Activated CD4-positive, alpha-beta T cell treated with anti-CD3 and anti-CD28 coated beads, Interleukin-2, amount 10 ng/mL, durations not matched to agents 24 days and 14 days (primary cell): ENCODE measurements around the gene PLEKHH2. TPM values are rescaled to one million over a fixed set of nuclear protein-coding genes. Genes with fewer than 3 reads are reported as not detected.
"Not testable (repeated sequence)": the region's sequence is repeated elsewhere in the genome, so short reads cannot be mapped to it uniquely, and the experiment has no call there.

ENCODE experiments used
- DNase-seq: peaks from one replicate; pipeline ENCODE4 v3.0.0; 2022
- H3K27ac Mint-ChIP-seq: one replicate; pipeline ENCODE4 v1.8.0; 2022; ENCODE audit warnings: mild to moderate bottlenecking, mixed read lengths
- H3K27me3 Mint-ChIP-seq: one replicate; pipeline ENCODE4 v1.8.0; 2022; ENCODE audit warnings: mixed read lengths
- H3K36me3 Mint-ChIP-seq: one replicate; pipeline ENCODE4 v1.8.0; 2022; ENCODE audit warnings: low read depth, mild to moderate bottlenecking, mixed read lengths
- H3K4me1 Mint-ChIP-seq: one replicate; pipeline ENCODE4 v1.8.0; 2021; ENCODE audit warnings: mixed read lengths
- H3K4me3 Mint-ChIP-seq: one replicate; pipeline ENCODE4 v1.8.0; 2022; ENCODE audit warnings: mild to moderate bottlenecking, moderate library complexity, mixed read lengths
- H3K9me3 Mint-ChIP-seq: one replicate; pipeline ENCODE4 v1.8.0; 2021; ENCODE audit warnings: mixed read lengths
- intact Hi-C: fragments of 100-400 bp; cut with micrococcal nuclease; formaldehyde crosslinking; loops from one replicate; pipeline ENCODE4 v1.15.1; 2023
- total RNA-seq: library from RNA; stranded (reverse); gene quantifications from 2 replicates; pipeline ENCODE4 v1.2.3, GENCODE V29; 2022

The PLEKHH2 gene
- total RNA-seq, 1 donor from 2014 or later: 0.65 TPM

DNA sequence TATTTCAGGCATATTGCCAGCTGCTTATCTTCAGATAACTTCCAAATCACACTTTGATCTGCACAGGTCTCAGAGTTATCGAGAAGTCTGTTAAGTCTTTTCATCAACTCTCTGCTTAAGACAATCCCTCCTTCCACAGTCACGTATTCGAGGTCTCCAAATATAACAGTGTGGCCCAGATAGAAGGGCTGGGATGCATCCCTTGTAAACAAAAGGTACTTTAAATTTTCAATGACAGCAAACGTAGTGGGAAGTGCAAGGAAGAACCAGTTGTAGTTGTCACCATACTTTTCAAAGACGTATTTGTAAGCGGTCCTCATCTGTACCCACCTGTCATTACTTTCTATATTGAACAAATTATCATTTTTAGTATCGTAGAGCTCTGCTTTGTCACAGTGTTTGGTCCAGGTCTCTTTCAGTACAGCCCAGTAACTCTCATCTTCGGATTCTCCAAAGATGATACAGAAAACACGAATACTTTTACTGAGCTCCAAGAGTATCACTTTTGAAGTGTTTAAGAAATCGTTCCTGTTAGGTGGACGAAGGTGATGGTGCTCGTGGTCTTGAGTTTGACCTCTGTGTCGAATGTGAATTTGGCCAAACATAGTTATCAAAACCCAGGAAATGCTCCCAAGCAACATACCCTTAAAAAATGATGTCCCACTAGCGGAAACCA, 38.7 kb downstream of the PLEKHH2 start:
- DNase-seq: no peak
- Mint-ChIP-seq H3K36me3 (no peaks in the 10 kb centered on the region), H3K4me1 (peaks cover 3% of the 10 kb centered on the region)

DNA sequence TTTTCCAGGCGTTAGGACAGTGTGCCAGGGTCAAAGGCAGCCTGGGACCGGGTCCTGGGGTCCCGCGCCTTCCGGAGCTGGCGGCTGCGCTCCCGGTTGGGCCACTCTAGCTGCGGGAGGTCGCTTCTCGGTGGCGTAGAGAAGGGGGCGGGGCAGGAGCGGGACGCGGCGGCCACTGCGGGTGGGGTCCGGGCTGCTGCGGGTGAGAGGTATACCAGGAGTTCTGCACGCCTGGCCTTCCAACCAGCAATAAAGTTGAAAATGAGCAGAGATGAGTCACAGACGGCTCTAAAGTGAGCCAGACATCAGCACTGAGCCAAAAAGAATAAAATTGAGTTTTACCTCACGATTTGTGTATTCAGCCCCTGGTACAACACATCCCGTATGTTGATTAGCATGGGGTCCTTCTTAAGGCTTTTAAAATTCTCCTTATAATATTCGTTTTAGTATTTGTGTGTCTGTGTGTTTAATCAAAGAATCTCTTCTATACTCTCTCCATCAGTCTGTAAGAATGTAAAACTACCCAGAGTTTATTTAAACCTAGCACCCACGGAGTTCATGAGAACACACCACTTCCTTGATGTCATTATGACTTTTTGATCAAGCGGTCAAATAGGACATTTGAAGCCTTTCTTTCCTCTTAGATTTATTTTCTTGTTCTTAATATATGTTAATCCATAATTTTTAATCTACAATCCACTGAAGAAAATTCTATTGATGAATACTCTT, 39.4 kb downstream of the PLEKHH2 start, which contains the start of gene C1GALT1C1L:
Gene C1GALT1C1L, minus strand, starts transcription at position 108 of the 729 bp plus-strand sequence. Its CDS starts 107 bp downstream, at position 1.
- DNase-seq: peak; percentile 64
- H3K9me3 Mint-ChIP-seq: peaks cover 10% of the 10 kb centered on the region

More for the DNA sequence above, 38.7 kb downstream of the PLEKHH2 start:
- peaks cover 10% of the 10 kb centered on the region for H3K9me3 Mint-ChIP-seq
- intact Hi-C loops: no loop called here
- peaks cover 23% of the 10 kb centered on the region for H3K27me3 Mint-ChIP-seq
- H3K27ac Mint-ChIP-seq: no peak overlapping the region
- H3K4me3 Mint-ChIP-seq: peak overlapping the region; percentile 71

DNA sequence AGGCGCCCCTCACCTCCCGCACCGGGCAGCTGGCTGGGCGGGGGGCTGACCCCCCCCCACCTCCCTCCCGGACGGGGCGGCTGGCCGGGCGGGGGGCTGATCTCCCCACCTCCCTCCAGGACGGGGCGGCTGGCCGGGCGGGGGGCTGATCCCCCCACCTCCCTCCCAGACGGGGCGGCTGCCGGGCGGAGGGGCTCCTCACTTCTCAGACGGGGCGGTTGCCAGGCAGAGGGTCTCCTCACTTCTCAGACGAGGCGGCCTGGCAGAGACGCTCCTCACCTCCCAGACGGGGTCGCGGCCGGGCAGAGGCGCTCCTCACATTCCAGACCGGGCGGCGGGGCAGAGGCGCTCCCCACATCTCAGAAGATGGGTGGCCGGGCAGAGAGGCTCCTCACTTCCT, 40.7 kb downstream of the PLEKHH2 start:
- H3K27ac Mint-ChIP-seq, intact Hi-C loops, H3K36me3 Mint-ChIP-seq, H3K4me3 Mint-ChIP-seq, DNase-seq, H3K9me3 Mint-ChIP-seq, H3K4me1 Mint-ChIP-seq: not testable (repeated sequence)
- H3K27me3 Mint-ChIP-seq: peaks cover 19% of the 10 kb centered on the region

More for the DNA sequence above, 39.4 kb downstream of the PLEKHH2 start, which contains the start of gene C1GALT1C1L:
- intact Hi-C loops: no loop called here
- no peaks in the 10 kb centered on the region for H3K36me3 Mint-ChIP-seq
- peaks cover 3% of the 10 kb centered on the region for H3K4me1 Mint-ChIP-seq
- H3K27ac Mint-ChIP-seq: no peak within 1 kb of the TSS
- peak within 1 kb of the TSS; percentile 71 for H3K4me3 Mint-ChIP-seq
- peaks cover 22% of the 10 kb centered on the region for H3K27me3 Mint-ChIP-seq

DNA sequence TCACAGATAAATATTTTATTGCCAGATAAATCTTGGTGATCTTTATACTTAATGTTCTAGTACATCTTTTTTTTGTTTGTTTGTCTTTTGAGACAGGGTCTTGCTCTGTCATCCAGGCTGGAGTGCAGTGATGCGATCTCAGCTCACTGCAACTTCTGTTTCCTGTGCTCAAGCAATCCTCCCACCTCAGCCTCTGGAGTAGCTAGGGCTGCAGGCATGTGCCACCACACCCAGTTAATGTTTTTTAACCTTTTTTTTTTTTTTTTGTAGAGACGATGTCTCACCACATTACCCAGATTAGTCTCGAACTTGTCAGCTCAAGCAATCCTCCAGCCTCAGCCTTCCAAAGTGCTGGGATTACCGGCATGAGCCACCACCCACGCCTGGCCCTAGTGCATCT, 48.3 kb downstream of the PLEKHH2 start:
- Mint-ChIP-seq H3K36me3 (no peaks in the 10 kb centered on the region), H3K4me3 (no peak overlapping the region)
- intact Hi-C loops: no loop called here

GRCh38 chr2:43689999-43690398, 52.9 kb downstream of the PLEKHH2 start:
- intact Hi-C loops: no loop called here
- DNase-seq: no peak
- Mint-ChIP-seq H3K27ac (no peak overlapping the region), H3K4me3 (no peak overlapping the region), H3K36me3 (no peaks in the 10 kb centered on the region), H3K4me1 (no peaks in the 10 kb centered on the region), H3K27me3 (peaks cover 4% of the 10 kb centered on the region), H3K9me3 (no peaks in the 10 kb centered on the region)

More for the DNA sequence above, 48.3 kb downstream of the PLEKHH2 start:
- H3K27me3 Mint-ChIP-seq: peaks cover 14% of the 10 kb centered on the region
- DNase-seq: no peak
- no peak overlapping the region for H3K27ac Mint-ChIP-seq
- H3K9me3 Mint-ChIP-seq: no peaks in the 10 kb centered on the region
- H3K4me1 Mint-ChIP-seq: no peaks in the 10 kb centered on the region

DNA sequence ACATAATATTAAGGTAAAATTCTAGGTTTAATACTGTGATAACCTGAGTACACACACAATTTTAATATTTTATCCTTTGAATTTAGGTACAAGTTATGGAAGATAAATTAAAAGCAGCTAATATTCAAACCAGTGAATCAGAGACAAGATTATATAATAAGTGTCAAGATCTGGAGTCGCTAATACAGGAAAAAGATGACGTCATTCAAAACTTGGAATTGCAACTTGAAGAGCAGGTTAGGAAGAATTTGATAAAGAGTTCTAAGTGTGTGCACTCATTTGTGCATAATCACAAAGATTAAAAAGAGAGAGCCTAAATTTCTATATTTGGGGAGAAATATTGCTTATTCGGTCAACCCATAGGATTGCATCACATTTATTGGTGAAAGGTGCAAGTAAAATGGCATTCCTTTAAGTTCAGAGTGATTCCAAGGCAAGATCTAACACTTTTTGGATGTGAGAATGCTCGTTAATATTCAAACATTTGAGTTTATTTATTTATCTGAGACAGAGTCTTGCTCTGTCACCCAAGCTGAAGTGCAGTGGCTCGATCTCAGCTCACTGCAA, 55.5 kb downstream of the PLEKHH2 start:
- Mint-ChIP-seq H3K4me1 (no peaks in the 10 kb centered on the region), H3K27ac (no peak overlapping the region), H3K4me3 (no peak overlapping the region), H3K9me3 (no peaks in the 10 kb centered on the region), H3K36me3 (no peaks in the 10 kb centered on the region), H3K27me3 (peaks cover 3% of the 10 kb centered on the region)
- intact Hi-C loops: no loop called here
- no peak for DNase-seq

DNA sequence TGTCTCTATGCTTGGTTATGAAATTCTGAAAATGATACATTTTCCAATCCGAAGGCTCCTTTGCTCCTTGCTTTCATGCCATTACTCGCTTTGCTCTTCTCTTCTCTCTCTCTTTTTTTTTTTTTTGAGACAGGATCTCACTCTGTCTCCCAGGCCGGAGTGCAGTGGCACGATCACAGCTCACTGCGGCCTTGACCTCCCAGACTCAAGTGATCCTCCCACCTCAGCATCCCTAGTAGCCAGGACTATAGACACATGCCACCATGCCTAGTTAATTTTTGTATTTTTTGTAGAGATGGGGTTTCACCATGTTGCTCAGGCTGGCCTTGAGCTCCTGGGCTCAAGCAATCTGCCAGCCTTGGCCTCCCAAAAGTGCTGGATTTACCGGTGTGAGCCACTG, 61.1 kb downstream of the PLEKHH2 start:
- H3K9me3 Mint-ChIP-seq, H3K27ac Mint-ChIP-seq, H3K27me3 Mint-ChIP-seq, DNase-seq, H3K4me1 Mint-ChIP-seq, H3K4me3 Mint-ChIP-seq, H3K36me3 Mint-ChIP-seq, intact Hi-C loops: not testable (repeated sequence)

GRCh38 chr2:43699761-43700160, 62.7 kb downstream of the PLEKHH2 start:
- Mint-ChIP-seq H3K9me3 (no peaks in the 10 kb centered on the region), H3K4me1 (no peaks in the 10 kb centered on the region), H3K27me3 (peaks cover 6% of the 10 kb centered on the region), H3K4me3 (no peak overlapping the region), H3K36me3 (no peaks in the 10 kb centered on the region), H3K27ac (no peak overlapping the region)
- intact Hi-C loops: no loop called here
- DNase-seq: no peak

DNA sequence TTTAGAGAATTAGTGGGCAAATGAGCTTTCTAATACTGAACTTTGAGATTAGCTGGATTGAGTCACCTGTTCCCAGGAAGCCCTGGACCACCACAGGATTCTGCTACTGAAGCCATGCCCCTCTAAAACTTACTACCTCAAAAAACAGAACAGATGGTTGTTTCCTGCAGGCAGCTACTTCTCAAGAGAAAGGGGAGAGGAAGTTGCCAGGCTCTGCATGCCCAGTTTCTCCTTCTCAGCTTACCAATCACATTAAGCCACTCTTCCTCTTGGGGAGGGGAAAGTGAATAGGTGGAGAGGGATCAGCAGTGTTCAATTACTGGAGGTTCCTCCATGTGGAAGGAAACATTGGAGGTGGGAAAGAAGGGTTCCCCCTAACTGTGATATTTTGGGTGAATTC, 64.1 kb downstream of the PLEKHH2 start:
- no peaks in the 10 kb centered on the region for H3K9me3 Mint-ChIP-seq
- peaks cover 6% of the 10 kb centered on the region for H3K27me3 Mint-ChIP-seq
- DNase-seq: no peak
- intact Hi-C loops: no loop called here
- no peak overlapping the region for H3K4me3 Mint-ChIP-seq
- no peaks in the 10 kb centered on the region for H3K4me1 Mint-ChIP-seq
- no peak overlapping the region for H3K27ac Mint-ChIP-seq
- H3K36me3 Mint-ChIP-seq: no peaks in the 10 kb centered on the region

- no peaks in the 10 kb centered on the region for H3K36me3 Mint-ChIP-seq
- no peaks in the 10 kb centered on the region for H3K4me1 Mint-ChIP-seq
- no peaks in the 10 kb centered on the region for H3K9me3 Mint-ChIP-seq
- H3K4me3 Mint-ChIP-seq: no peak overlapping the region
- no peak for DNase-seq
- peaks cover 7% of the 10 kb centered on the region for H3K27me3 Mint-ChIP-seq
- H3K27ac Mint-ChIP-seq: no peak overlapping the region
- intact Hi-C loops: no loop called here
Observed at GRCh38 chr2:43707255-43708015, 70.4 kb downstream of the PLEKHH2 start.

DNA sequence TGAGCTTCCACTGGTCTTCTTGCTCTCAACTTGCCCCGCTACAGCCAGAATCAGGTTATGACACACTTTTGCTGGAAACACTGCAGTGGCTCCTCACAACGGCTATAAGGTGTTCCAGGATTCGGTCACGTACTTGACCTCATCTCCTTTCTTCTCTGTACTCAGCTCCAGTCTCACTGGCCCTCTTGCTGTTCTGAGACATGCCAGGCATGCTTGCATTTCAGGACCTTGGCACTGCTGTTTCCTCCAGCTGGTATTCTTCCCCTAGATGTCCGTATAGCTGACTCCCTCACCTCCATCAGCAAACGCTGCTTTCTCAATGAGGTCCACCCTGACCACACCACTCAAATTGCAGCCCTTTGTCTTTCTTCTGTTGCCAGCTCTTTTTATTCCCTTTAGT, 71.1 kb downstream of the PLEKHH2 start:
- Mint-ChIP-seq H3K4me1 (no peaks in the 10 kb centered on the region), H3K9me3 (no peaks in the 10 kb centered on the region), H3K36me3 (no peaks in the 10 kb centered on the region), H3K27ac (no peak overlapping the region), H3K4me3 (no peak overlapping the region), H3K27me3 (peaks cover 8% of the 10 kb centered on the region)
- DNase-seq: no peak
- intact Hi-C loops: no loop called here

DNA sequence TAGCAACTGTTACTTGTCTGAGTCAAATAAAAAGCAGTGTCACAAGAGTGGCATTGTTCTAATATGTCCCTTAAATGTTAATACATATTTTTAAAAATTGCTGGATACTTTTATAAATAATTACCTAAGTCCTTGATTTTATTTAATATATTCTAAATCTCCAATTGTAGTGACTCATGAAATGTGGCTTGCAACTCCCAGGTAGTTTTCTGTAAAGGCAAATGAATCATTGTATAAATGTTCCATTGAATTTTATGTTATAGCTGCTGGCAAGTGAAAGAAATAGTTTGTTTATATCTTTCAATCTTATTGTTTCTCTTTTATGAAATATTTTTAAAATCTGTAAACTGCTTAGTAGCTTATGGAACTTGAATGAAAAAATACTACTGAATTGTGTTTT, 71.8 kb downstream of the PLEKHH2 start:
- H3K27me3 Mint-ChIP-seq: peaks cover 8% of the 10 kb centered on the region
- H3K27ac Mint-ChIP-seq: no peak overlapping the region
- H3K9me3 Mint-ChIP-seq: no peaks in the 10 kb centered on the region
- H3K4me1 Mint-ChIP-seq: no peaks in the 10 kb centered on the region
- no peak for DNase-seq
- intact Hi-C loops: no loop called here
- H3K4me3 Mint-ChIP-seq: no peak overlapping the region
- H3K36me3 Mint-ChIP-seq: no peaks in the 10 kb centered on the region

- Mint-ChIP-seq H3K4me1 (no peaks in the 10 kb centered on the region), H3K27ac (no peak overlapping the region), H3K36me3 (no peaks in the 10 kb centered on the region), H3K27me3 (peaks cover 14% of the 10 kb centered on the region), H3K9me3 (no peaks in the 10 kb centered on the region), H3K4me3 (no peak overlapping the region)
- intact Hi-C loops: no loop called here
- no peak for DNase-seq
Observed at GRCh38 chr2:43710866-43711265, 73.8 kb downstream of the PLEKHH2 start.

DNA sequence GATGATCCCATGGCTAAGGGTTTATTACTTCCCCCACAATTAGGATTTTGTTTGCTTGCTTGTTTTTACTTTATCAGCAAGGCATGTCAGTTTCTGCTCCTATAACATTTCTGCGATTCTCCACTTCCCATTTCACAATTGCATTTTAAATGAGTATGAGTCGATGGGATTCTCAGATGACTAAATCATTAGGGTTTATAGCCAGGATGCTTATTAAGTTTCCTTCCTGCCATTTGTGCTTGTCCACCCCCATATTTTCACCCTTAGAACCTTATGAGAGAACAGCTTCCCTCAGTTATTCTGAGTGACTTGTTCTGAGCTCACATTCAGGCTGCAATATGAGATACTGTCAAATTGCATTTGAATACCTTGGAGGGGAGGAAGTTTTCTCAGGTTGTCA, 77.1 kb downstream of the PLEKHH2 start:
- no peaks in the 10 kb centered on the region for H3K9me3 Mint-ChIP-seq
- no peak for DNase-seq
- no peak overlapping the region for H3K27ac Mint-ChIP-seq
- intact Hi-C loops: no loop called here
- H3K4me3 Mint-ChIP-seq: no peak overlapping the region
- no peaks in the 10 kb centered on the region for H3K36me3 Mint-ChIP-seq
- peaks cover 12% of the 10 kb centered on the region for H3K27me3 Mint-ChIP-seq
- no peaks in the 10 kb centered on the region for H3K4me1 Mint-ChIP-seq
